Pancreas (tissue), 10 donors: ENCODE measurements around the gene ADM2. TPM values are rescaled to one million over a fixed set of nuclear protein-coding genes. Genes with fewer than 3 reads are reported as not detected.

Source experiments
- ATAC-seq, 4 donors: fragments of 200-7000 bp; cut with Tn5 transposase; one replicate each; pipeline versions ENCODE4 v1.8.0 to v1.9.1; 2020; ENCODE audit warnings: mild to moderate bottlenecking in 4 of 4, moderate library complexity in 4 of 4
- DNase-seq, 6 donors: peaks; one replicate each; pipeline ENCODE4 v3.0.0-alpha.2; 2020
- FAIRE-seq: peaks from 2 replicates; lab custom pipeline; 2012; peaks lifted over from hg19 to GRCh38; lab: Jason Lieb, UNC
- H3K27ac ChIP-seq, 4 donors: fragments of 200-600 bp; sonication (generic); 1 replicate in 3 of 4; 2 replicates in 1 of 4; pipeline versions ENCODE4 v1.5.0 to v1.8.0; 2020
- H3K27me3 ChIP-seq, 4 donors: fragments of 200-600 bp; one replicate each; pipeline ENCODE4 v1.8.0; 2021
- H3K36me3 ChIP-seq, 3 donors: fragments of 200-600 bp; sonication (generic) in 1 of 3; one replicate each; pipeline versions ENCODE4 v1.5.0 to v1.8.0; 2020 to 2021
- H3K4me1 ChIP-seq, 3 donors: fragments of 200-600 bp; one replicate each; pipeline ENCODE4 v1.8.0; 2021
- H3K4me3 ChIP-seq, 4 donors: fragments of 200-600 bp; sonication (generic) in 2 of 4; one replicate each; pipeline versions ENCODE4 v1.5.0 to v1.8.0; 2020 to 2021
- H3K9me3 ChIP-seq, 4 donors: fragments of 200-600 bp; one replicate each; pipeline ENCODE4 v1.8.0; 2021
- WGBS, 2 donors: extraction: QIAGEN DNeasy Blood & Tissue Kit; methylation state at CpG; one replicate each; pipeline ENCODE4 v1.1.7; 2013; 5-methylcytosine and 5-hydroxymethylcytosine counted together
- intact Hi-C, 3 donors: fragments of 100-400 bp; cut with DNase I; formaldehyde crosslinking; loops; one replicate each; pipeline versions ENCODE4 v1.11.1 to v1.14.2; 2022
- polyA plus RNA-seq, 2 donors: library from polyadenylated mRNA; stranded (reverse); fragments of 200-250 nt; gene quantifications; one replicate each; pipeline ENCODE4 v1.2.3, GENCODE V29; 2013
- total RNA-seq, 6 donors: library from RNA; stranded (reverse); fragmentation: NEBNext Ultra II Directional in 4 of 6; extraction: Animal tissue kit (Norgen Biotek cat#: 25700) in 4 of 6; gene quantifications; one replicate each; pipeline versions ENCODE4 v1.2.1 to v1.2.4, GENCODE V29; 2021 to 2023
- TF ChIP-seq, protein P1 (sequence below), 4 donors: fragments of 200-600 bp; sonication (generic) in 3 of 4; IDR thresholded peaks; one replicate each; pipeline versions ENCODE4 v1.5.0 to v1.8.0; 2021; ENCODE audit warnings: antibody characterized with exemption in 4 of 4
- donor health status: healthy with polysubstance abuse.
- donor health status: DM: no; HTN: no; CAD: no; lungs with moderate emphysema.
- donor health status: DM: no; HTN: no; CAD: no.
- donor health status: control.
- donor health status: control.
- donor health status: Bipolar disorder and iron deficiency.
- donor health status: DM: yes; HTN: yes; CAD: no.
- donor health status: DM: no; HTN: no; CAD: no.
- donor health status: DM: no; HTN: no; CAD: no.
- donor health status: DM: yes; HTN: yes; CAD: no.

ADM2 gene
- total and polyA plus RNA-seq, 8 donors: 2.1 to 44.3 (median 5.8) TPM

- Histone ChIP-seq H3K27ac (no peak overlapping the region), H3K4me3 (no peak overlapping the region), H3K9me3 (no peaks in the 10 kb centered on the region), H3K4me1 (no peaks in the 10 kb centered on the region), H3K27me3 (no peaks in the 10 kb centered on the region), H3K36me3 (peaks cover 3 to 78% (median 58%) of the 10 kb centered on the region in 3 donors)
- no peak for DNase-seq
- TF ChIP-seq, protein P1, sequence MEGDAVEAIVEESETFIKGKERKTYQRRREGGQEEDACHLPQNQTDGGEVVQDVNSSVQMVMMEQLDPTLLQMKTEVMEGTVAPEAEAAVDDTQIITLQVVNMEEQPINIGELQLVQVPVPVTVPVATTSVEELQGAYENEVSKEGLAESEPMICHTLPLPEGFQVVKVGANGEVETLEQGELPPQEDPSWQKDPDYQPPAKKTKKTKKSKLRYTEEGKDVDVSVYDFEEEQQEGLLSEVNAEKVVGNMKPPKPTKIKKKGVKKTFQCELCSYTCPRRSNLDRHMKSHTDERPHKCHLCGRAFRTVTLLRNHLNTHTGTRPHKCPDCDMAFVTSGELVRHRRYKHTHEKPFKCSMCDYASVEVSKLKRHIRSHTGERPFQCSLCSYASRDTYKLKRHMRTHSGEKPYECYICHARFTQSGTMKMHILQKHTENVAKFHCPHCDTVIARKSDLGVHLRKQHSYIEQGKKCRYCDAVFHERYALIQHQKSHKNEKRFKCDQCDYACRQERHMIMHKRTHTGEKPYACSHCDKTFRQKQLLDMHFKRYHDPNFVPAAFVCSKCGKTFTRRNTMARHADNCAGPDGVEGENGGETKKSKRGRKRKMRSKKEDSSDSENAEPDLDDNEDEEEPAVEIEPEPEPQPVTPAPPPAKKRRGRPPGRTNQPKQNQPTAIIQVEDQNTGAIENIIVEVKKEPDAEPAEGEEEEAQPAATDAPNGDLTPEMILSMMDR (IDR thresholded peaks at IDR 0.05): no peak
- intact Hi-C loops: no loop called here
- WGBS, 2 donors: 89 to 93% methylated on average over 22 of the region's 22 CpGs
- FAIRE-seq: no peak
- no peak for ATAC-seq
Observed at GRCh38 chr22:50459016-50459415, 22.3 kb upstream of the ADM2 start.

- Histone ChIP-seq H3K36me3 (peaks cover 3 to 78% (median 64%) of the 10 kb centered on the region in 3 donors), H3K4me3 (no peak overlapping the region), H3K9me3 (no peaks in the 10 kb centered on the region), H3K4me1 (no peaks in the 10 kb centered on the region), H3K27me3 (no peaks in the 10 kb centered on the region), H3K27ac (no peak overlapping the region)
- intact Hi-C loops: loop anchor here in 1 of 3 donors (10.0 kb wide), 1 partner anchor 45 kb away; no protein-coding TSS in a partner anchor
- ATAC-seq (peak in 2 of 4 donors; percentile 3 to 7), DNase-seq (no peak), FAIRE-seq (no peak)
- TF ChIP-seq, protein P1 (IDR thresholded peaks at IDR 0.05): no peak
- 93 to 95% methylated on average over 38 to 41 of the region's 41 CpGs for WGBS, 2 donors
Observed at GRCh38 chr22:50459496-50460140, 21.7 kb upstream of the ADM2 start.

- H3K36me3 ChIP-seq: peaks cover 8 to 77% (median 67%) of the 10 kb centered on the region in 3 donors
- intact Hi-C loops: loop anchor here in 1 of 3 donors (10.0 kb wide), 1 partner anchor 46 kb away; no protein-coding TSS in a partner anchor
Observed at GRCh38 chr22:50460938-50461337, 20.4 kb upstream of the ADM2 start.

DNA sequence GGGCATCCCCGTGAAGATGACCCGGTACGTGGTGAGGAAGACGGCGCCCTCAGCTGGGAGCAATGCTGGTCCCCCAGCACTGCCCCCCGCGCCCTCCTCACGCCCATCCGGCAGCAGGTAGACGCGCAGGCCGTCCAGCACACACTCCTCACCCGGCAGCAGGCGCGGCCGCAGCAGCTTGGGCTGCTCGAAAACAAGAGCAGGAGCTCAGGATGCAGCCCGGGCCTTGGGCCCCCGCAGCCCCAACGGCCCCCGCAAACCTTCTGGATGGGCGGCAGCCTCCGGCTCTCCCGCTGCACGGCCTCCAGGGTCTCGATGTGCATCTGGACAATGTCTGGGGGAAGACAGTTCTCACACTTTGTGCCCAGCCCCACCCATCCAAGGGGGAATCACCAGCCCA, 19.8 kb upstream of the ADM2 start:
- H3K27ac ChIP-seq: no peak overlapping the region
- DNase-seq: no peak
- peaks cover 9 to 77% (median 70%) of the 10 kb centered on the region in 3 donors for H3K36me3 ChIP-seq
- intact Hi-C loops: loop anchor here in 1 of 3 donors (10.0 kb wide), 1 partner anchor 47 kb away; no protein-coding TSS in a partner anchor
- no peaks in the 10 kb centered on the region for H3K27me3 ChIP-seq
- no peaks in the 10 kb centered on the region for H3K4me1 ChIP-seq
- no peak overlapping the region for H3K4me3 ChIP-seq
- ATAC-seq: no peak
- H3K9me3 ChIP-seq: no peaks in the 10 kb centered on the region
- TF ChIP-seq, protein P1 (IDR thresholded peaks at IDR 0.05): no peak
- 95 to 96% methylated on average over 24 to 26 of the region's 26 CpGs for WGBS, 2 donors
- no peak for FAIRE-seq

More at GRCh38 chr22:50460938-50461337, 20.4 kb upstream of the ADM2 start:
- ATAC-seq: no peak
- FAIRE-seq: no peak
- TF ChIP-seq, protein P1 (IDR thresholded peaks at IDR 0.05): no peak
- Histone ChIP-seq H3K27ac (no peak overlapping the region), H3K27me3 (no peaks in the 10 kb centered on the region), H3K9me3 (no peaks in the 10 kb centered on the region), H3K4me1 (no peaks in the 10 kb centered on the region), H3K4me3 (no peak overlapping the region)
- WGBS, 2 donors: 94 to 96% methylated on average over 17 of the region's 17 CpGs
- DNase-seq: no peak
